Gastroesophageal sphincter (tissue), 3 donors: ENCODE results near the gene ABCB6.

Experiments
- CTCF ChIP-seq, 4 experiments: fragments of 200-600 bp in 2 of 4; fragments of 450-650 bp in 2 of 4; sonication (generic) in 1 of 4; IDR thresholded peaks; one replicate each; pipeline ENCODE4 v1.5.1; 2017 to 2019; ENCODE audit warnings: antibody characterized with exemption in 4 of 4, mild to moderate bottlenecking in 2 of 4, moderate library complexity in 2 of 4
- POLR2AphosphoS5 ChIP-seq: sonication (generic); formaldehyde crosslinking; IDR thresholded peaks from one replicate; pipeline ENCODE4 v1.6.1; 2017; ENCODE audit warnings: antibody characterized with exemption

GRCh38 chr2:219266886-219267285 is 48.1 kb upstream of the ABCB6 start:
- TF ChIP-seq CTCF (IDR thresholded peaks at IDR 0.05) (no peak), POLR2AphosphoS5 (no peak)
